GM21528 (cell line): ENCODE results near the gene CXorf65.

Experiments used
- ATAC-seq: cut with Tn5 transposase; IDR thresholded peaks from one replicate; pipeline ENCODE4 v1.9.1; 2021; ENCODE audit warnings: mild to moderate bottlenecking, moderate library complexity; ENCODE audit not compliant: unreplicated experiment, low FRiP score

The CXorf65 gene

GRCh38 chrX:71068044-71068918 lies 38.3 kb downstream of the CXorf65 start, which contains the start of gene SNX12:
SNX12 (minus strand) TSS chrX:71068334; CDS start chrX:71068306, 28 bp downstream.
- ATAC-seq = peak; percentile 96

GRCh38 chrX:71067712-71068043 lies 38.9 kb downstream of the CXorf65 start:
- peak; percentile 12 for ATAC-seq

- no peak for ATAC-seq
These were observed 39.5 kb downstream of the CXorf65 start for GRCh38 chrX:71067089-71067488.

GRCh38 chrX:71060127-71060526 lies 46.4 kb downstream of the CXorf65 start:
- no peak for ATAC-seq

GRCh38 chrX:71057848-71058530 lies 48.6 kb downstream of the CXorf65 start:
- ATAC-seq = no peak

- ATAC-seq = no peak
These were observed 49.7 kb downstream of the CXorf65 start for GRCh38 chrX:71056867-71057266.
